SK-N-SH (cell line): ENCODE data around the gene TEN1.

Experiments
- CTCF ChIP-seq: fragments of 200-600 bp; sonication (generic); IDR thresholded peaks from 2 replicates; pipeline ENCODE4 v1.6.1; 2017; ENCODE audit warnings: antibody characterized with exemption, mild to moderate bottlenecking, moderate library complexity
- ELF1 ChIP-seq: IDR thresholded peaks from 2 replicates; pipeline ENCODE4 v1.4.0; 2012
- EP300 ChIP-seq, 2 experiments: IDR thresholded peaks; 2 replicates each; pipeline versions ENCODE4 v1.4.0 to v1.6.1; 2012; ENCODE audit warnings: borderline replicate concordance in 1 of 2, low read depth in 1 of 2, low read length in 1 of 2
- EZH2phosphoT487 ChIP-seq: fragments of 200-600 bp; sonication (generic); IDR thresholded peaks from 2 replicates; pipeline ENCODE4 v1.6.1; 2017; ENCODE audit warnings: low read depth, mixed run types, mild to moderate bottlenecking, antibody characterized with exemption, moderate library complexity, borderline replicate concordance
- FOXM1 ChIP-seq: IDR thresholded peaks from 2 replicates; pipeline ENCODE4 v1.4.0; 2012; ENCODE audit warnings: low read depth, mild to moderate bottlenecking
- GABPA ChIP-seq: IDR thresholded peaks from 2 replicates; pipeline ENCODE4 v1.4.0; 2012; ENCODE audit warnings: low read depth, mild to moderate bottlenecking
- MAX ChIP-seq: IDR thresholded peaks from 2 replicates; pipeline ENCODE4 v1.4.0; 2012; ENCODE audit warnings: low read depth
- NRF1 ChIP-seq: IDR thresholded peaks from 2 replicates; pipeline ENCODE4 v1.6.1; 2012; ENCODE audit warnings: low read depth, mild to moderate bottlenecking, low read length
- PBX3 ChIP-seq: IDR thresholded peaks from 2 replicates; pipeline ENCODE4; 2012
- RXRA ChIP-seq: IDR thresholded peaks from 2 replicates; pipeline ENCODE4 v1.4.0; 2012; ENCODE audit warnings: low read depth, mild to moderate bottlenecking, borderline replicate concordance
- SMC3 ChIP-seq: IDR thresholded peaks from 2 replicates; pipeline ENCODE4 v1.6.1; 2012; ENCODE audit warnings: low read depth, low read length, improper control_type of control experiment
- TAF1 ChIP-seq: IDR thresholded peaks from 2 replicates; pipeline ENCODE4 v1.6.1; 2012; ENCODE audit warnings: low read depth, mild to moderate bottlenecking, low read length, moderate library complexity, borderline replicate concordance
- TEAD4 ChIP-seq: IDR thresholded peaks from 2 replicates; pipeline ENCODE4 v1.4.0; 2012; ENCODE audit warnings: mild to moderate bottlenecking, borderline replicate concordance; ENCODE audit not compliant: insufficient read depth

GRCh38 chr17:76009447-76009846 lies 30.4 kb downstream of the TEN1 start:
- TF ChIP-seq EP300 (IDR thresholded peaks at IDR 0.05; ENCODE audit: borderline replicate concordance in 1 of 2, low read depth in 1 of 2, low read length in 1 of 2) (no peak), MAX (no peak), CTCF (no peak), EZH2phosphoT487 (no peak), SMC3 (no peak), PBX3 (no peak), TAF1 (no peak), RXRA (no peak), NRF1 (no peak), GABPA (no peak), FOXM1 (no peak), ELF1 (no peak), TEAD4 (no peak)
